ENCODE measurements around the gene AKR7A2.

DNA sequence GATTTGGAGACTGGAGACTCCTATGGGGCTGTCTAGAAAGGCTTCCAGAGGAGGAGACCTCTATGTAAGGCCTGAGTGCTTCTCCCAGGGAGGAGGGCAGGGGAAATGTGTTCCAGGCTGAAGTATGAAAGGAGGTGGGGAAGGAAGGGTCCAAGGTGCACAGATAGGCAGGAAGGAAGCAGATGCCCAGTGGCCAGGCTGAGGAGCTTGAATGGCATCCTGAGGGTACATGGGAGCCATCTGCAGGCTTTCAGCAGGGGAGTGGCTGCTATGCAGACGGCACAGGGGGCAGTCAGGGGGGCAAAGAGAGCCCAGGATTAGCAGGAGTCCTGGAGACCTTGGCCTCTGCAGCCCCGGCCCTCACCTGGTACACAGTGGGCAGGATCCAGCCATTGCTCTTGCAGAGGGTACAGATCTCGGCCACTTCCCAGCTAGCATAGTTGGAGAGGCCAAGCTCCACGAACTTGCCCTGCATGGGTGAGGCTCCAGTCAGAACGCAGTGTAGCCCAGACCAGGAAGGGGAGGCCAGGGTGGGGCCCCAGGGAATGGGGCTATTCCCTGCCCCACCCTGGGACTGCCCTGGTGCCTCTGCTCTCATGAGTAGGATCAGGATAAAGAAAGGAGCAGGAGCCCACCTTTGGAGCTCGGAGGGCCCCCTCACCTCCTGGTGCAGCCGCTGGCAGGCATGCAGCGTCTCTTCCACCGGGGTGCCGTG is 4.0 kb downstream of the AKR7A2 start:
- no peak for TF ChIP-seq EZH2 (IDR thresholded peaks at IDR 0.05; ENCODE audit: low read length)
- TF ChIP-seq CTCF (optimal IDR thresholded peaks at IDR 0.05 in 1 of 3, IDR thresholded peaks at IDR 0.05 in 1 of 3, conservative IDR thresholded peaks at IDR 0.05 in 1 of 3; ENCODE audit: extremely low read depth in 1 of 3, insufficient read depth in 2 of 3, low read length in 3 of 3): no peak
